SK-N-MC (cell line): ENCODE data around the gene PAX9.

ENCODE experiments used
- EZH2 ChIP-seq: fragments of 200-600 bp; sonication (generic); IDR thresholded peaks from one replicate; pipeline ENCODE4 v1.6.1; 2017; ENCODE audit warnings: antibody characterized with exemption
- POLR2AphosphoS5 ChIP-seq: IDR thresholded peaks from 2 replicates; pipeline ENCODE4 v1.6.1; 2012; ENCODE audit warnings: mild to moderate bottlenecking, low read depth, low read length, borderline replicate concordance

GRCh38 chr14:36658123-36659009 is 3.3 kb upstream of the PAX9 start:
- no peak for TF ChIP-seq EZH2
- TF ChIP-seq POLR2AphosphoS5: no peak
